Heart right ventricle (tissue), 16 donors: ENCODE measurements around the gene PARP6. TPM values are rescaled to one million over a fixed set of nuclear protein-coding genes. Genes with fewer than 3 reads are reported as not detected.

Experiments used
- ATAC-seq, 8 donors: fragments of 200-7000 bp; cut with Tn5 transposase; one replicate each; pipeline ENCODE4 v1.9.1; 2020; ENCODE audit warnings: mild to moderate bottlenecking in 8 of 8, moderate library complexity in 8 of 8, moderate number of reproducible peaks in 1 of 8
- DNase-seq, 2 donors: peaks; one replicate each; pipeline ENCODE4 v3.0.0-alpha.2; 2020
- H3K27ac ChIP-seq, 10 donors: fragments of 200-600 bp; sonication (generic) in 2 of 10; one replicate each; pipeline versions ENCODE4 v1.5.0 to v1.8.0; 2020 to 2022; ENCODE audit warnings: mild to moderate bottlenecking in 3 of 10
- H3K27me3 ChIP-seq, 7 donors: fragments of 200-600 bp; one replicate each; pipeline ENCODE4 v1.8.0; 2021 to 2022; ENCODE audit warnings: mild to moderate bottlenecking in 2 of 7
- H3K36me3 ChIP-seq, 9 donors: fragments of 200-600 bp; sonication (generic) in 1 of 9; one replicate each; pipeline versions ENCODE4 v1.5.0 to v1.8.0; 2020 to 2022; ENCODE audit warnings: mild to moderate bottlenecking in 2 of 9
- H3K4me1 ChIP-seq, 9 donors: fragments of 200-600 bp; sonication (generic) in 1 of 9; one replicate each; pipeline versions ENCODE4 v1.5.0 to v1.8.0; 2020 to 2022; ENCODE audit warnings: mild to moderate bottlenecking in 4 of 9
- H3K4me3 ChIP-seq, 10 donors: fragments of 200-600 bp; sonication (generic) in 2 of 10; one replicate each; pipeline versions ENCODE4 v1.5.0 to v1.8.0; 2020 to 2022; ENCODE audit warnings: mild to moderate bottlenecking in 7 of 10, moderate library complexity in 2 of 10
- H3K9me3 ChIP-seq, 11 donors: fragments of 200-600 bp in 10 of 11; sonication (generic) in 2 of 11; one replicate each; pipeline versions ENCODE4 v1.5.0 to v1.8.0; 2013 to 2022; ENCODE audit warnings: mild to moderate bottlenecking in 2 of 11, control low read depth in 1 of 11, moderate library complexity in 1 of 11
- CTCF ChIP-seq, 9 donors: fragments of 200-600 bp; sonication (generic) in 2 of 9; IDR thresholded peaks; one replicate each; pipeline versions ENCODE4 v1.5.0 to v1.8.0; 2021 to 2022; ENCODE audit warnings: antibody characterized with exemption in 9 of 9, mild to moderate bottlenecking in 5 of 9, moderate library complexity in 1 of 9
- WGBS, 2 donors: extraction: QIAGEN DNeasy Blood & Tissue Kit; methylation state at CpG; one replicate each; pipeline ENCODE4 v1.1.7; 2013; ENCODE audit warnings: inconsistent platforms in 1 of 2; 5-methylcytosine and 5-hydroxymethylcytosine counted together
- intact Hi-C, 10 donors: fragments of 100-400 bp; cut with DNase I; formaldehyde crosslinking; loops; one replicate each; pipeline versions ENCODE4 v1.11.1 to v1.14.2; 2022
- long read RNA-seq, 3 donors: library from polyadenylated mRNA; unstranded; transcript quantifications; one replicate each; pipeline ENCODE4 v2.0.0, GENCODE V29; 2020 to 2021
- polyA plus RNA-seq, 2 donors: library from polyadenylated mRNA; stranded (reverse); fragments of 200-250 nt; gene quantifications; one replicate each; pipeline ENCODE4 v1.2.3, GENCODE V29; 2013
- total RNA-seq, 10 donors: library from RNA; stranded (reverse); fragmentation: NEBNext Ultra II Directional in 3 of 10; extraction: Animal tissue kit (Norgen Biotek cat#: 25700) in 3 of 10; gene quantifications; one replicate each; pipeline versions ENCODE4 v1.2.1 to v1.2.4, GENCODE V29; 2021 to 2023
- donor health status: Arrhythmogenic right ventricular cardiomyopathy.
- donor health status: ischemic (EF 13 %, LVEDD 7.1; RV severe dilation, severe dysfunction).
- donor health status: healthy with polysubstance abuse.
- donor health status: DM: no; HTN: yes; CAD: no.
- donor health status: DM: no; HTN: no; CAD: no.
- donor health status: ischemic (EF 25% LVEDD 6.9; RV normal size, moderate dysfunction).
- donor health status: ischemic (EF 25% LVEDD 5.7; RV mildly dilated, moderate dysfunction).
- donor health status: healthy.
- donor health status: DM: yes; HTN: yes; CAD: no.
- donor health status: Ischemic cardiomyopathy.
- donor health status: ischemic (EF 35%, LVEDD 5.7; RV mildly dilated, moderate dysfunction).
- donor health status: nonischemic (EF 11% LVEDD 7.7; RV severe dilation, severe dysfunction).
- donor health status: DM: yes; HTN: yes; CAD: no.
- donor health status: PGD.
- donor health status: ischemic (EF 29% LVEDD 5.4; RV normal size, mild dysfunction).
- donor health status: nonischemic (EF 23%, LVEDD 6.1; RV moderate dilation, normal function).

The PARP6 gene
- total RNA-seq (10 to 100 TPM; 28.2 to 53.5 (median 37.6) TPM), polyA plus RNA-seq (100 to 1,000 TPM in 1 of 2 donors, 10 to 100 TPM in 1; 28.5 to 113 TPM)
- long read RNA-seq, donor 1, partial matches to known transcripts: 8 of 38 reads
- long read RNA-seq, donor 1, other reads (novel, unspliced or antisense): 30 of 38 reads
- long read RNA-seq, donor 2, partial matches to known transcripts: 5 of 23 reads
- long read RNA-seq, donor 2, other reads (novel, unspliced or antisense): 17 of 23 reads
- long read RNA-seq, donor 3, partial matches to known transcripts: 12 of 61 reads
- long read RNA-seq, donor 3, other reads (novel, unspliced or antisense): 45 of 61 reads

GRCh38 chr15:72272213-72272996 lies at the start of gene PARP6:
PARP6 (minus strand) TSS chr15:72272554; CDS start chr15:72267477, 5,077 bp downstream.
- DNase-seq (peak; percentile 98 to 99), ATAC-seq (peak; percentile 99 to 100 (median 100))
- Histone ChIP-seq H3K4me3 (peak within 1 kb of the TSS; percentile 77 to 95 (median 90)), H3K27ac (peak within 1 kb of the TSS; percentile 37 to 98 (median 94)), H3K4me1 (peaks cover 0 to 32% (median 26%) of the 10 kb centered on the region in 9 donors), H3K36me3 (peaks cover 0 to 30% (median 7%) of the 10 kb centered on the region in 9 donors), H3K27me3 (no peaks in the 10 kb centered on the region), H3K9me3 (no peaks in the 10 kb centered on the region)
- intact Hi-C loops: loop anchor here in 7 of 10 donors (1.0 to 10.0 kb wide), 6 partner anchors 40 to 70 kb away; partner anchors contain the start of gene PKM (in 4 of the 7)
- WGBS, 2 donors: 0% methylated on average over 80 to 82 of the region's 82 CpGs
- peak; percentile 34 to 88 (median 72) for TF ChIP-seq CTCF (IDR thresholded peaks at IDR 0.05)

GRCh38 chr15:72319985-72320671 lies 47.8 kb upstream of the PARP6 start, which contains the start of gene CELF6:
CELF6 (minus strand) TSS chr15:72320157; CDS start chr15:72319874, 283 bp downstream.
- intact Hi-C loops: loop anchor here in 2 of 10 donors (10.0 kb wide), 2 partner anchors 265 to 1735 kb away; no protein-coding TSS in a partner anchor
- ATAC-seq (peak; percentile 72 to 87 (median 82)), DNase-seq (peak; percentile 66 to 76)
- peak within 1 kb of the TSS in 2 of 10 donors; percentile 31 to 34 for H3K27ac ChIP-seq
- H3K9me3 ChIP-seq: peaks cover 0 to 16% (median 7%) of the 10 kb centered on the region in 11 donors
- TF ChIP-seq CTCF (IDR thresholded peaks at IDR 0.05): no peak
- H3K27me3 ChIP-seq: no peaks in the 10 kb centered on the region
- peaks cover 0 to 11% (median 8%) of the 10 kb centered on the region in 9 donors for H3K4me1 ChIP-seq
- WGBS, 2 donors: 1 to 2% methylated on average over 55 to 58 of the region's 58 CpGs
- H3K36me3 ChIP-seq: peaks cover 0 to 7% (median 0%) of the 10 kb centered on the region in 9 donors
- peak within 1 kb of the TSS; percentile 15 to 63 (median 54) for H3K4me3 ChIP-seq

- DNase-seq (peak; percentile 61 to 76), ATAC-seq (peak; percentile 87 to 94 (median 92))
- WGBS, 2 donors: 6 to 9% methylated on average over 45 to 48 of the region's 48 CpGs
- Histone ChIP-seq H3K4me3 (peak overlapping the region; percentile 15 to 63 (median 54)), H3K27me3 (no peaks in the 10 kb centered on the region), H3K4me1 (peaks cover 0 to 11% (median 8%) of the 10 kb centered on the region in 9 donors), H3K27ac (peak overlapping the region in 2 of 10 donors; percentile 31 to 34), H3K36me3 (peaks cover 0 to 4% (median 0%) of the 10 kb centered on the region in 9 donors), H3K9me3 (peaks cover 0 to 15% (median 7%) of the 10 kb centered on the region in 11 donors)
- intact Hi-C loops: loop anchor here in 2 of 10 donors (10.0 kb wide), 2 partner anchors 265 to 1735 kb away; no protein-coding TSS in a partner anchor
- TF ChIP-seq CTCF (IDR thresholded peaks at IDR 0.05): no peak
These were observed 47.1 kb upstream of the PARP6 start for GRCh38 chr15:72319360-72319984.
